MM.1S (cell line): ENCODE results near the gene ZNRF3.

Source experiments
- CTCF ChIP-seq: fragments of 300-600 bp; sonication (generic); IDR thresholded peaks from 2 replicates; pipeline ENCODE4 v1.5.1; 2016; ENCODE audit warnings: antibody characterized with exemption, low read length, mixed read lengths
- EZH2 ChIP-seq: fragments of 300-600 bp; sonication (generic); optimal IDR thresholded peaks from 2 replicates; pipeline ENCODE3; 2017; ENCODE audit warnings: low read depth, mild to moderate bottlenecking, antibody characterized with exemption, low read length, mixed read lengths
- EZH2phosphoT487 ChIP-seq: fragments of 300-600 bp; sonication (generic); IDR thresholded peaks from 2 replicates; pipeline ENCODE4 v1.6.1; 2018; ENCODE audit warnings: antibody characterized with exemption, low read length

GRCh38 chr22:28910569-28911303 is 27.4 kb downstream of the ZNRF3 start:
- TF ChIP-seq CTCF (no peak), EZH2phosphoT487 (no peak), EZH2 (no peak)
